CD4-positive, alpha-beta T cell treated with Interferon gamma for 1 hour (primary cell): ENCODE data around the gene VWA8.
A peak's percentile ranks its signal among the peaks of the same experiment; 100 is the strongest.
"Not testable (repeated sequence)": the region's sequence is repeated elsewhere in the genome, so short reads cannot be mapped to it uniquely, and the experiment has no call there.

Experiments
- DNase-seq: peaks from one replicate; pipeline ENCODE4 v3.0.0-alpha.2; 2020

VWA8 gene

DNA sequence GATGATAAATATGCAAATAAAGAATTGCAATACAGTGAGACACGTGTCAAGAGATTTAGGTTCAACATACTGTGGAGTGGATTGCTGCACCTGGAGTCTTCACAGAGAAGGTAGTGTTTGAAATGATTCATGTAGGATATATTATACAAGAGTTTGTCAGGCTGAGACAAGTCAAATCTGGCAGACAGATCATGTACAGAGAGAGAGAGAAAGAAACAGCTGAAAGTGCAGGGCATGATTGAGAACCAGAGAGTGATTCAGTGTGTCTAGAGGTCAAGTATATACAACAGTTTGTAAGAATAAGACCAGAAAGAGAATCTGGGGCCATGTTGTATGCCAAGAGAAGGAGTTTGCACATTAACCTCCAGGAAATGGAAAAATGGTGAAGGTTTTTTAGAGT is 2.1 kb upstream of the VWA8 start:
- DNase-seq = no peak

DNA sequence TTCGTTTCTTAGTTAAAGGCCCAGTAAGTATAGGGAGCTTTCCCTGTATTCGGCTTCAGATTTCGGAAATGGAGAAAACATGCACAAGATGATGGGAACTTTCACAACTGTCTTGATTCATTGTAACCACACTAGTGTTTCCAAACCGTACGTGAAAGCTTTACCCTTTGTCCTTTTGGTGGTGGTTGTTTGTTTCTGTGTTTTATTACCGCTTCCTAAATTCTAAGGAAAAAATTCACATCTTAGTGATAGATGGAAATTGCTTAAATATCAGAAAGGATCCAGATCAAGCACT is 504 bp upstream of the VWA8 start:
- DNase-seq = no peak

DNA sequence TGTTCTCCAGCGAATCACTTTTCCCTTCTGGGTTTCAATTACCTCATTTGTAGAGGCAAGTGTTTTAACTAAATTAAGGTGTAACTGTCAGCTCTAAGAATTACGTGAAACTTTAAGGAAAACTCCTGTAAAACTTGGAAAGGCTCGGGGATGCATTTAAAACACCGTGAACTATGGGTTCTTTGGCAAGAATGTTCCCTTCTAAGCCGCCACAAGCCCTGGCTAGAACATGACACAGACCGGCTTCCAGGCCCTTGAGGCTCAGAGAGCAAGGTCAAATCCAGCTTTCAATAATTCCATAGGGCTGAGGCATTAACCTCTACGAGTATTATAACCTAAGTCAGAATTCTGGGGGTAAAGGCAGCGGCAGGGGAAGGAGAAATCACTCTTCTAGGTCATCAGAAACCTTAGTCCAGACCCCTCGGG is 685 bp downstream of the VWA8 start:
- DNase-seq = no peak

DNA sequence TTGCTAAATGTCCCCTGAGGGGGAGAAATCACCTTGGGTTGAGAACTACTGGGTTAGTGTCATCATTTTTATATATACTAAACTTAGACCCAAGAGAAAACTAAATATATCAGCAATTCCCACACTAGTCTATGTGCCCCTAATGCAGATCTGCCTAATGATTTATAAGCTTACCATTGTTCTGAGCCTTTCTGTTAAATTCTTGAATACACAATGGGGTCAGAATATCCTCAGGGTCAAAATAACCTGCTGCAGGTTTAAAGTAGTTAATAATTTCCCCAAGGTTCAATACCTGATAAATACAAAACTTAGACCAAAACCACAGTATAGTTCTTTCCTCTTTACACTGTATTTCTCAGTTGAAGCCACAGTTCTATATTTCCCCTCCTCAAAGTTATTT is 4.6 kb downstream of the VWA8 start:
- DNase-seq = no peak

DNA sequence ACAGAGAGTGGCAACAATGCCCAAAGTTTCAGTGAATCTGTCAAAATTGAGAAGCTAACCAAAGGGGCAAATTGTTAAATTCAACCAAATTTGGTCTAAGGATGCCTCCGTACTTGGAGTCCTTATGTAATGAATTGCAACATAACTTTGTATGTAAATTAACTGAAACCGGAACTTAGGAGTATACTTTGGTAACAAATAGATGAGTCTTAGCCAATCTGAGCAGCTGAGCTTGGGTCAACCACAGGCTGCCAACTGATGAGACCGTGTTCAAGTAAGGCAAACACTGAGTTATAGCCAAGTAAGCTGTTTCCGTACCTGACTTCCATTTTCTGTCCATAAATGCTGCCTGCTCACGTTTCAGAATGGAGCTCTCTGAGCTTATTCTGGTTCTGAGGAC is 5.3 kb downstream of the VWA8 start:
- peak; percentile 3 for DNase-seq

DNA sequence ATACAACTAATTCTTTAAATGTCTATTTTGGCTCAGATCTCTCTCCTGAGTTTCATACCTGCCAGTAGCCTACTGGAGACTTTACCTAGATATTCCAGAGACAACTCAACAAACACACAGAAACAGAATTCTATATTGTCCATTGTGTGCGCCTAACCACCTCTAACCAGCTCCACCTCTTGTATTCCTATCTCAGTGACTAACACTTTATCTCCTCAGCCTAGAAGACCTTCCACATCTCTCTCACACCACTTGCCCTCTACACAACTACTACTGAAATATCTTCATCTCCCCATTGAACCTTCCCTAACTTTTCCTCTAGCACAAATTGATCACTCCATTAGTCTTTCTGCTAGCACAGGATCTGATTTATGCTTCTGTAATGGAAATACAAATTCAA is 6.7 kb downstream of the VWA8 start:
- DNase-seq = no peak

DNA sequence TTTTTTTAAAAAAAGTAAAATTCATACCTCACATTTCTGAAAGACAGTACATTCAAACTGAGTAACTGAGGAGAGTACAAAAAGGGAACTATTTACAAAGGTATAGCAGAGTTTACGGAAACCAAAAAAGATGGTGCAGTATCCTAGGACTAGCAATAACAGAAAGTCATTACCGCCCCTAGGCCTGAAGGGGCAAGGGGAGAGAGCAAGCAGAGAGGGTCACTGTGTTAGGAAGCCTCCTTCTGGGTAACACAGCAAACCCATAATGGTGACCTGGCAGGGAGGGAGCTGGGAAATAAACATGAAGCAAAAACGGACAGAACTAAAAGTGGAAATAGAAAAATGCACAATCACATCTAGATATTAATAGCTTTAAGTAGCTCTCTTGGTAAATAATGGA is 8.2 kb downstream of the VWA8 start:
- DNase-seq = no peak

DNA sequence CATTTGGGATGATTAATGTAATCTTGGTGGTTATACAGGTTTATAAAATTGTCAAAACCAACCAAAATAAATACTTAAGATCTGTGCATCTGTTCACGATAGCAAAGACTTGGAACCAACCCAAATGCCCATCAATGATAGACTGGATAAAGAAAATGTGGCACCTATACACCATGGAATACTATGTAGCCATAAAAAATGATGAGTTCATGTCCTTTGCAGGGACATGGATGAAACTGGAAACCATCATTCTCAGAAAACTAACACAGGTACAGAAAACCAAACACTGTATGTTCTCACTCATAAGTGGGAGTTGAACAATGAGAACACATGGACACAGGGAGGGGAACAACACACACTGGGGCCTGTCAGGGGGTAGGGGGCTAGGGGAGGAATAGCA is 11.8 kb downstream of the VWA8 start:
- DNase-seq = not testable (repeated sequence)

DNA sequence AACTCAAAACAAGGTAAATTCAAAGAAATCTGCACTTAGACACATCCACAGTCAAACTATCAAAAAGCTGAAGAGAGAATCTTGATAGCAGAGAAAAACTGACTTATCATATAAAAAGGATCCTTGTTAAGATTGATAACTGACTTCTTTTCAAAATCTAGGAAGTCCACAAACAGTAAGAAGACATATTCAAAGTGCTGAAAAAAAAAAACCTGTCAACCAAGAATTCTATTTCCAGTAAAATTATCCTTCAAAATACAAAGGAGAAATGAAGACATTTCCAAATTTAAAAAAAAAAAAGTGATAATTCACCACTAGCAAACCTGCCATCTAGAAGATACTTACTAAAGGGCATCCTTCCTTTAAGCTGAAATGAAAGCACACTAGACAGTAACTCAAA is 15.0 kb downstream of the VWA8 start:
- no peak for DNase-seq

DNA sequence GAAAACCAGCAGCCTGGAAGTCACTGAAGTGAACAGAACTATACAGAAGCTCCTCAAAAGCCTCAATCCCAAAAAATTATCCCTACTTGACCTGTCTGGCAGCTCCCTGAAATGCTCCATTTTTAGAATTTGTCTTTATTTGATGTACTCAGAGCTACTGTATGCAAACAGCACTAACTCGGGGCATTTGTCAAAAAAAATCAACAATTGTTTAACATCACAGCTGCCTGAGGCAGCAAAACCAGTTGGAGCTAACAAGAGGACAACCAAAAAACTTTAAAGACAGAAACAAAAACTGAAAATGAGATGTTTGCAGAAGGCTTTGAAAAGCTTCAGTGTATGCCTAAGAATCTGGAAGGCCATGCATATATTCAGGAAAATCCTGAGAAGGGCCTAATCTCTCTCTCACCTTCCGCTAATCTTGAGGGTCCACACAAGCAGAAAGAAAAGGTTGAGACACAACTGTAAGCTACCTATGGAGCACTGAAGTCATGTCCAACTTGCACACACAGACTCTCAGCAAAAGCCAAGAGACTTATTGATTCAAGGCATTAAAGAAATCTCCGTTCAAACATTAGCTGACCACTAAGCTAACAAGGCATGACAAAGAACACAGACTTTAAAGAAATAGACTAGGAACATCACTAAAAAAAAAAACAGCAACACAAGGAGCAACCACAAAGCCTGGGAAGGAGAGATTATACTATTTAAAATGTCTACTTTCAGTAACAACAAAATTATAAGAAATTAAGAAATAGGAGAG is 16.1 kb downstream of the VWA8 start:
- DNase-seq = no peak

DNA sequence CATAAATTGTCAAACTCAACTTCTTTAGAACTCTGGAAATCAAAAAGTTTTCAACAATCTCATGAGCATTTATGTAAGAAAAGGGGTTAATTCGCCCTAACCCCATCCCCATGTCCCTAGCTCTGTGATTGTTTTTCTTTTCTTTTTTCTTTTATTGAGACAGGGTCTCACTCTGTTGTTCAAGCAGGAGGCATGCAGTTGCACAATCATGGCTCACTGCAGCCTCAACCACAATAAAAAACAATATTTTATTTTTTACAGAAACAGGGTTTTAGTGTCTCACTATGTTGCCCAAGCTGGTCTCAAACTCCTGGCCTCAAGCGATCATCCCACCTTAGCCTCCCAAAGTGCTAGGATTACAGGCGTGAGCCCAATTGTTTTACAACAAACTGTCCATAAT is 16.7 kb downstream of the VWA8 start:
- DNase-seq = no peak

DNA sequence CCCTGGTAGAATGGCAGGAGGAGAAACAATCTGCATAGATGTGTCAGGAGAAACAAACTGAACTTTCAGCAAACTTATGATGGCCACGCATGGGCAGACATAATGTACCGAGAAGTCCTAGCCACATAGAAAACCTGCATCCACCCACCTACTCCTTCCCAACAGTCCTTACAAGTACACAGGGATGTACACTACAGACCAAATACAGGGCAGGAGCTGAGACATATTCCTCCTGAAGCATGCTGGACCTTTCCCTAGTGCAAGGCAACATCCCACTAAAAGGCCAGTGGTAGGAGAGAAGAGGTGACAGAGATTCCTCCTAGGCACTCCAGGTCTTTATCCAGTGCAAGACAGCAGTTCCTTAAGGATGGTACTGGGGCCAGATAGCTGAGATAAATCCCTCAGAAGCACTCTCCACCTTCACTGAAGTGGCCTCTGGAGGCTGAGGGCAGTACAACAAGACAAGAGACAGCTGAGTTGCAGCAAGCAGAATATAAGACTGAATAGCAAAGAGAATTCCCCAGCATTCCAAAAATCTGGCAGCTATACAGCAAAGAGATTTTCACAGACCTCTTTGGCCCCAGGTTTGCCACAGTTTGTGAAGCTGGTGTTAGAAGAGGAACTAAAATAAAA is 18.3 kb downstream of the VWA8 start:
- DNase-seq = no peak

DNA sequence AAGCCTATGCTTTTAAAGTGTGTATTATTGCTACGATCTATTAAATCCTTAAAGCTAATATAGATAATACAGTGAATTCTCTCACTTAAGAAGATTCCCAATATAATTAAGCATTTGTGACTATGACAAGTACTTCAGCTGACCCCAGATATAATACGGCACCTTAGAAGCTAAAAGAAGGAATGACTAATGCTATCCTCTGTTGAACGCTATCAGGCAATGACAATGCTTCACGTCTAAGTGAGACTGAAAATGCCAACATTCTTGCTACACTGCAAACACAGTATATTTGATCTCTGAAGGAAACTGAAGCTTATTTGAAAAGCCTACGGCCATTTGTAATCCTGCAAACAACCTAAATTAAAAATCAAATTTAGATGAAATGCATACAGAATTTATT is 19.7 kb downstream of the VWA8 start:
- no peak for DNase-seq

DNA sequence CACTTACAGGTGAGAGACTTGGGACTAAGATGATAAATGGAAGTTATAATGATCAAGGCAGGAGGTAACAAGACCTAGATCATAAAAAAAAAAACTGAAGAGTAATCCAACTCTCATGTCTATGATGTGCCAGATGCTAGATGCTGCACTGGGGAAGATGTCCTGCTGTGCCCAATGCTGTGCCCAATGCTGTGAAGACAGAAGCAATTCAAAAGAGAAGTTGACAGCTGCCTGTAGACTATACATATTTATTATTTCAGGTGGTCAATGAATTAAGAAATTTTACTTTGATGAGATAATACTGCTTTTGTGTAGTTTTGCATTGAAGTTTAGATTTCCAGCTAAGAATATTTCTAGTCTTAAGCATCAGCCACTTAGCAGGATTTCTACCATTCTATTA is 21.5 kb downstream of the VWA8 start:
- no peak for DNase-seq

DNA sequence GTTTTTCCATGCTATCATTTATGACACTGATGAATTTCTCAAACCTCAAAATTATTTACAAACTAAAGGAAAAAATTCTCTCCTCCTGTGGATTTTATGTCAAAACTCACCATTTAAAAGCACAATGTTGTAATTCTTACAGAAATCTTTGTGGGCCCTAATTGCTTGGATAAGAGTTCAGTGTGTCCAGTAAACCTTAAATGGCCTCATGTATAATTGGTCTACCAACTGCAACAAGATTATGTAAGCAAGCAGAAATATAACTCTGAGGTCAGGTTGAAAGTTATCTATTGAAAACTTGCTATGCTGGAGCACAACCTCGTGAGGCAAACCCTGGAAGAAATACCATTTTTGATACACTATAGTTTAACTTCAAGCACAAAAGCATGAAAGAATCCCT is 22.0 kb downstream of the VWA8 start:
- DNase-seq = no peak

DNA sequence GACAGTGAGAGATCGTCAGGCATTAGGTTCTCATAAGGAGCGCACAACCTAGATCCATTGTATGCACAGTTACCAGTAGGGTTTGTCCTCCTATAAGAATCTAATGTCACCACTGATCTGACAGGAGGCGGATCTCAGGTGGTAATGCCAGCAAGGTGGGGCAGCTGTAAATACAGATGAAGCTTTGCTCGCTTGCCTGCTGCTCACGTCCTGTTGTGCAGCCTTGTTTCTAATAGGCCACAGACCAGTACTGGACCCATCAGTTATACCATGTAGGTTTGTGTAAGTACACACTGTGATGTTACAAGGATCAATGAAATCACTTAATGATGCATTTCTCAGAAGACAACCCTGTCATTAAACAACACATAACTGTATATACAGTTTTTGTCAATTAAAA is 23.5 kb downstream of the VWA8 start:
- DNase-seq = no peak

DNA sequence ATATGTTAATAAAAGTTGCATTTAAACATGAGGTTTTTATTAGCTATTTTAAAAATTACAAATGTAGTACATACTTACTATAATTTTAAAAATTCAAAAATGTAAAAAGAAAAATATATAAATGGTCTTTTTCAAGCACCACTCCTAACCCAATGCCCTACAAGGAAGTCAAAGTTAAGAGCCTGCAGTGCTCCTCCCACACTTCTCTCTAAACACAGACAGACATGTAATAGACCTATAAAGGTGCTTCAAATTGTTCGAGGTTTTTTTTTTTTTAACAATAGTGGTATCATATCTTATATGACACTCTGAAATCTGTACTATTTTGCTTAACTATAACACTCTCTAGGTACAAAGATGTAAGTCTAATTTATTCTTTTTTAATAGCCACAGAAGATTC is 25.4 kb downstream of the VWA8 start:
- DNase-seq = no peak

DNA sequence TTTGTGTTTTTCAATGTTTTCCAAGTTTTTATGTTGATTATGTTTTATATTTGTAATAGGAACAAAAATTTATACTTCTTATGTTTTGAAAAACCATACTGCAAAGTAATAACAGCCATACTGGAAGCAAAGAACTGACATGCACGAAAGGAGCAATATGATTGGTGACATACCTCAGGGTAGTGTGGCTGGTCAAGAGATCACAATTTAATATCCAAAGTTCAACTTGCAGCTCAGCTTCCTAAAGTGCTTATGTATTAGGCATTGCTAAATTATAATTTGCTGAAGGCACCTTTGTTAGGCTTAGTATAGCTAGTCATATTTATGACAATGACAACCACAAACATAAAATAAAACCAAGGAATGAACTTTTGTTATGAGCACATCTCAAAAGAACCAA is 25.9 kb downstream of the VWA8 start:
- DNase-seq = no peak

DNA sequence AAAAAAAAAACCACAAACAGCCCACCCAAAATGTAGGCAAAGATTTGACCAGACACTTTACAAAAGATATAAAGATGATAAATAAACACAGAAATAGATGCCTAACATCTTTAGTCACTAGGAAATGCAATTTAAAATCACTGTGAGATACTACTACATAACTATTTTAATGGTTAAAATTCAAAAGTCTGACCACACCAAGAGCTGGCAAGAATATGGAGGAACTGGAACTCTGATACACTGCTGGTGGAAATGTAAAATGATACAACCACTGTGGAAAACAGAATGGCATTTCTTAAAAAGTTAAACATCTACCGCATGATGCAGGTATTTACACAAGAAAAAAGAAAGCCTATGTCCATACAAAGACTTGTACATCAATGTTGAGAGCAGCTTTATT is 26.8 kb downstream of the VWA8 start:
- no peak for DNase-seq

DNA sequence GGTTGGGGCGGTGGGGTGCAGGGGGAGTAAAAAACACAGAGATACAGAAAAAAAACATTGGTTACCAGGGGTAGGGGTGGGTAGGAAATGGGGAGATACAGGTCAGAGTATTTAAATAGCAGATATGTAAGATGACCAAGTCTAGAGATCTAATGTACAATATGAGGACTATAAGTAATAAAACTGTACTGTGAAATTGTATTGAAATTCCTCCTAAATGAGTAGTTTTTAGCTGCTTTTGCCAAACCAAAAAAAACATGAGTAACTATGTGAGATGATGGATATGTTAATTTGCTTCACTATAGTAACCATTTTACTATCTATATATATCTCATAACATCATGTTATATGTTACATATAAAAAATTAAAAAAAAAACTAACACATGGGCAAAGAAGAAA is 29.6 kb downstream of the VWA8 start:
- no peak for DNase-seq

DNA sequence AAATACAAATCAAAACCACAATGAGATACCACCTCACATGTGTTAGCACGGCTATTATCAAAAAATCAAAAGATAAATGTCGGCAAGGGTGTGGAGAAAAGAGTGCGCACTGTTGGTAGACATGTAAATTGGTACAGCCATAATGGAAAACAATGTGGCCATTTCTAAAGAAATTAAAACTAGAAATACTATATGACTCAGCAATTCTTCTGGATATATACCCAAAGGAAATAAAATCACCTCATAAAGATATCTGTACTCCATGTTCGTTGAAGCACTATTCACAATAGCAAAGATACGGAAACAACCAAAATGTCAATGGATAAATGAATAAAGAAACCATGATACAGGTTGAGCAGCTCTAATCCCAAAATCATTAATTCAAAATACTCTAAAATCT is 30.8 kb downstream of the VWA8 start:
- DNase-seq = no peak

DNA sequence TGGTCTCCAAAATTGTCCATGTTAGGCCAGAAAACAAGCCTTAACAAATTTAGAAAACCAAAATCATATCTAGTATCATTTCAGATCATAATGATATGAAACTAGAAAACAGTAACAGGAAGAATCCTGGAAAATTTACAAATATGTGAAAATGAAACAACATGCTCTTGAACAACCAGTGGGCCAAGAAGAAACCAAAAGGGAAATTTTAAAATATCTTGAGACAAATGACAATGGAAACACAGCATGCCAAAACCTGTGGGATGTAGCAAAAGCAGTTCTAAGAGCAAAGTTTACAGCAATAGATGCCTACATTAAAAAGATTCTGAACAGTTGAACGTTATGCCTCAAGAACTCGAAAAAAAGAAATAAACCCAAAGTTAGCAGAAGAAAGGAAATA is 32.6 kb downstream of the VWA8 start:
- DNase-seq = no peak

DNA sequence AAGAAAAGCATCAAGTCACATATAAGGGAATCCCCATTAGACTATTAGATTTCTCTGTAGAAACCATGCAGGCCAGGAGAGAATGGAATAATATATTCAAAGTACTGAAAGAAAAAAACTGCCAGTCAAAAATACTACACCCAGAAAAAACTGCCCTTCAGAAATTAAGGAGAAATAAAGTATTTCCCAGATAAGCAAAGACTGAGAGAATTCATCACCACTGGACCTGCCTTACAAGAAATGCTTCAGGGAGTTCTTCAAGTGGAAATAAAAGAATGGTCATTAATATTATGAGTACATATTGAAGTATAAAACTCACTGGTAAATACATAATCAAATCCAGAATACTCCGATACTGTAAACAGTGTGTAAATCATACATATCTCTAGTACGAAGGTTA is 35.9 kb downstream of the VWA8 start:
- DNase-seq = no peak

DNA sequence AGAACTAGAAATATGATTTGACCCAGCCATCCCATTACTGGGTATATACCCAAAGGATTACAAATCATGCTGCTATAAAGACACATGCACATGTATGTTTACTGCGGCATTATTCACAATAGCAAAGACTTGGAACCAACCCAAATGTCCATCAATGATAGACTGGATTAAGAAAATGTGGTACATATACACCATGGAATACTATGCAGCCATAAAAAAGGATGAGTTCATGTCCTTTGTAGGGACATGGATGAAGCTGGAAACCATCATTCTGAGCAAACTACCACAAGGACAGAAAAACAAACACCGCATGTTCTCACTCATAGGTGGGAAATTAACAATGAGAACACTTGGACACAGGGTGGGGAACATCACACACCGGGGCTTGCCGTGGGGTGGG is 38.0 kb downstream of the VWA8 start:
- not testable (repeated sequence) for DNase-seq

DNA sequence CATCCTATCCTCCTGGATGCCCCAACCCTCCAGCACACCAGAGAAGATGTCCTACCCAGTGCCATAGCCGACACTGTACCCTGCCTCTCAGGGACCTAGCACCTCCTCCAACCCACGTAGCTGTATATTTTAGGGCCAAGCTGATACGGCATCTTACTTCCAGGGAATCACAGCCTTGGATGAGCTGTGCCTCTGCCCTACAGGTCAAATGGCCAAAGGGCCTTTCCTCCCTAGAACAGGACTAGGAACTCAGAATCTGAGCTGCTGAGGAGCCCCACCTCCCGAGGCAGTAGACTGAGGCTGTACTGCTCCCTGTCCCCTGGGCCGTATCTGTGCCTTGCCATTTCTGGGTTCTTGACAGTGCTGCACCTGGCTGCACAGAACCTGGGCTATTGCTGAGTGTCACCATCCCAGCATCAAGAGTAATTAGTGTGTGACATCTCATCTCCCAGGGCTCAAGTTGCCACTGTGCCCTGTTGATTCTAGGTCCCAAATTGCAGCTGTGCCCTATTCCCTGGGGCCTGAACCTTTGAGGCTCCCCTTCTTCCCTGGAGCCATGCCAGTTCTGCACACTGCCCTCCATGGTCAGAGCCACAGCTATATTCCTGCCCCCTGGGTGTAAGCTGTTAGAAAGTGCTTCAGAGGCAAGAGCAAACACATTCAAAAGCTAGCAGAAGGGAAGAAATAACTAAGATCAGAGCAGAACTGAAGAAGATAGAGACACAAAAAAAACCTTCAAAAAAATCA is 41.0 kb downstream of the VWA8 start:
- no peak for DNase-seq
